ENCODE results near the gene WBP4.
A peak's percentile ranks its signal among the peaks of the same experiment; 100 is the strongest.
"Not testable (repeated sequence)": the region's sequence is repeated elsewhere in the genome, so short reads cannot be mapped to it uniquely, and the experiment has no call there.

The WBP4 gene

DNA sequence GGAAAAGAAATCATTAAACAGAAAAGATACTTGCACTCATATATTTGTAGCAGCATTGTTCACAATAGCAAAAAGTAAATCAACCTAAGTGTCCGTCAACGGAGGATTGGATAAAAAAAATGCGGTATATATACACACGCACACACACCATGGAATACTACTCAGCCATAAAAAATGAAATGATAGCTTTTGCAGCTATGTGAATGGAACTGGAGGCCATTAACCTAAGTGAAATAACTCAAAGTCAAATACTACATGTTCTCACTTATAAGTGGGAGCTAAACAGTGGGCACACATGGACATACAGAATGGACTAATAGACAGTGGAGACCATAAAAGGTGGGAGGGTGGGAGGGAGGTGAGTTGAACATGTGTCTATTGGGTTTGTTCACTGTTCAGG lies 18.4 kb downstream of the WBP4 start:
- Histone ChIP-seq H3K27ac (replicated peaks) (no peak overlapping the region), H3K4me3 (replicated peaks; ENCODE audit: insufficient read depth, low read length) (no peak overlapping the region), H3K27me3 (ENCODE audit: insufficient read depth, poor library complexity, severe bottlenecking) (no peaks in the 10 kb centered on the region)
- no peak for DNase-seq (ENCODE audit: low read depth in 1 of 2, low spot score in 1 of 2)
- TF ChIP-seq GABPA (IDR thresholded peaks at IDR 0.05; ENCODE audit: low read depth) (no peak), POLR2AphosphoS5 (IDR thresholded peaks at IDR 0.05; ENCODE audit: low read depth) (no peak), SPI1 (IDR thresholded peaks at IDR 0.05; ENCODE audit: borderline replicate concordance, low read depth) (no peak)
- TF ChIP-seq, protein P1, sequence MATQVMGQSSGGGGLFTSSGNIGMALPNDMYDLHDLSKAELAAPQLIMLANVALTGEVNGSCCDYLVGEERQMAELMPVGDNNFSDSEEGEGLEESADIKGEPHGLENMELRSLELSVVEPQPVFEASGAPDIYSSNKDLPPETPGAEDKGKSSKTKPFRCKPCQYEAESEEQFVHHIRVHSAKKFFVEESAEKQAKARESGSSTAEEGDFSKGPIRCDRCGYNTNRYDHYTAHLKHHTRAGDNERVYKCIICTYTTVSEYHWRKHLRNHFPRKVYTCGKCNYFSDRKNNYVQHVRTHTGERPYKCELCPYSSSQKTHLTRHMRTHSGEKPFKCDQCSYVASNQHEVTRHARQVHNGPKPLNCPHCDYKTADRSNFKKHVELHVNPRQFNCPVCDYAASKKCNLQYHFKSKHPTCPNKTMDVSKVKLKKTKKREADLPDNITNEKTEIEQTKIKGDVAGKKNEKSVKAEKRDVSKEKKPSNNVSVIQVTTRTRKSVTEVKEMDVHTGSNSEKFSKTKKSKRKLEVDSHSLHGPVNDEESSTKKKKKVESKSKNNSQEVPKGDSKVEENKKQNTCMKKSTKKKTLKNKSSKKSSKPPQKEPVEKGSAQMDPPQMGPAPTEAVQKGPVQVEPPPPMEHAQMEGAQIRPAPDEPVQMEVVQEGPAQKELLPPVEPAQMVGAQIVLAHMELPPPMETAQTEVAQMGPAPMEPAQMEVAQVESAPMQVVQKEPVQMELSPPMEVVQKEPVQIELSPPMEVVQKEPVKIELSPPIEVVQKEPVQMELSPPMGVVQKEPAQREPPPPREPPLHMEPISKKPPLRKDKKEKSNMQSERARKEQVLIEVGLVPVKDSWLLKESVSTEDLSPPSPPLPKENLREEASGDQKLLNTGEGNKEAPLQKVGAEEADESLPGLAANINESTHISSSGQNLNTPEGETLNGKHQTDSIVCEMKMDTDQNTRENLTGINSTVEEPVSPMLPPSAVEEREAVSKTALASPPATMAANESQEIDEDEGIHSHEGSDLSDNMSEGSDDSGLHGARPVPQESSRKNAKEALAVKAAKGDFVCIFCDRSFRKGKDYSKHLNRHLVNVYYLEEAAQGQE (IDR thresholded peaks at IDR 0.05; ENCODE audit: insufficient replicate concordance, low read depth), result no peak
- TF ChIP-seq, protein P2, sequence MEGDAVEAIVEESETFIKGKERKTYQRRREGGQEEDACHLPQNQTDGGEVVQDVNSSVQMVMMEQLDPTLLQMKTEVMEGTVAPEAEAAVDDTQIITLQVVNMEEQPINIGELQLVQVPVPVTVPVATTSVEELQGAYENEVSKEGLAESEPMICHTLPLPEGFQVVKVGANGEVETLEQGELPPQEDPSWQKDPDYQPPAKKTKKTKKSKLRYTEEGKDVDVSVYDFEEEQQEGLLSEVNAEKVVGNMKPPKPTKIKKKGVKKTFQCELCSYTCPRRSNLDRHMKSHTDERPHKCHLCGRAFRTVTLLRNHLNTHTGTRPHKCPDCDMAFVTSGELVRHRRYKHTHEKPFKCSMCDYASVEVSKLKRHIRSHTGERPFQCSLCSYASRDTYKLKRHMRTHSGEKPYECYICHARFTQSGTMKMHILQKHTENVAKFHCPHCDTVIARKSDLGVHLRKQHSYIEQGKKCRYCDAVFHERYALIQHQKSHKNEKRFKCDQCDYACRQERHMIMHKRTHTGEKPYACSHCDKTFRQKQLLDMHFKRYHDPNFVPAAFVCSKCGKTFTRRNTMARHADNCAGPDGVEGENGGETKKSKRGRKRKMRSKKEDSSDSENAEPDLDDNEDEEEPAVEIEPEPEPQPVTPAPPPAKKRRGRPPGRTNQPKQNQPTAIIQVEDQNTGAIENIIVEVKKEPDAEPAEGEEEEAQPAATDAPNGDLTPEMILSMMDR (IDR thresholded peaks at IDR 0.05; ENCODE audit: insufficient read depth, low read length), result no peak

DNA sequence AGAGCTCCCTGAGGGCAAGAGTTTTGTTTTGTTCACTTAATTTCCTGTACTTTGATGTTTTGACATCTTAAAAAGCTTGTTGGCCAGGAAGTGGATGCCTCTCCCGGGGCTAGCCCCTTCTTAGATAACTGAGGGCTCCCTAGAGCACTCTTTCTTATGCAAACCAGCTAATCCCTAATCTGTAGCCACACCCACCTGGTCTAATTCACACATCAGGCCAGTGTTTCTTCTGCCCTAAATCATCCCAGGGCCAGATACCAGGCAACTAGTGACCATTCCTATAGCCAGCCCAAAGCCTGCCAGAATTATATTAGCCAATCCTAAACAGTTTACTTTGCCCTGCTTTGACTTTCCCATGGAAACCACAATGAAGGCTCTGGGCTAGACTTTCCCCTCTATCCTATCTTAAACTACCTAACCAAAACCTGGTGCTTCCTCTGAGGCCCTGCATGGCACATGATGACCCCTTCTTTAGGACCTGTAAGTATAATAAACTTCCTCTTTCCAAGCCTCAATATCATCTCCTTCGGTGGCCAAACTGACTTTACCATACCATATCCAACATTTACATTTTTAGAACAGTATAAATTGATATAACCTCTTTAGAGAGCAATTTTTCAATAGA lies 24.8 kb downstream of the WBP4 start:
- Histone ChIP-seq H3K27ac (replicated peaks) (no peak overlapping the region), H3K27me3 (ENCODE audit: insufficient read depth, poor library complexity, severe bottlenecking) (no peaks in the 10 kb centered on the region), H3K4me3 (replicated peaks; ENCODE audit: insufficient read depth, low read length) (no peak overlapping the region)
- peak in 1 of 2 experiments; percentile 23 for DNase-seq (ENCODE audit: low read depth in 1 of 2, low spot score in 1 of 2)
- TF ChIP-seq, protein P1 (IDR thresholded peaks at IDR 0.05; ENCODE audit: insufficient replicate concordance, low read depth), result no peak
- TF ChIP-seq POLR2AphosphoS5 (IDR thresholded peaks at IDR 0.05; ENCODE audit: low read depth) (no peak), GABPA (IDR thresholded peaks at IDR 0.05; ENCODE audit: low read depth) (no peak), SPI1 (IDR thresholded peaks at IDR 0.05; ENCODE audit: borderline replicate concordance, low read depth) (no peak)
- TF ChIP-seq, protein P2 (IDR thresholded peaks at IDR 0.05; ENCODE audit: insufficient read depth, low read length), result no peak

DNA sequence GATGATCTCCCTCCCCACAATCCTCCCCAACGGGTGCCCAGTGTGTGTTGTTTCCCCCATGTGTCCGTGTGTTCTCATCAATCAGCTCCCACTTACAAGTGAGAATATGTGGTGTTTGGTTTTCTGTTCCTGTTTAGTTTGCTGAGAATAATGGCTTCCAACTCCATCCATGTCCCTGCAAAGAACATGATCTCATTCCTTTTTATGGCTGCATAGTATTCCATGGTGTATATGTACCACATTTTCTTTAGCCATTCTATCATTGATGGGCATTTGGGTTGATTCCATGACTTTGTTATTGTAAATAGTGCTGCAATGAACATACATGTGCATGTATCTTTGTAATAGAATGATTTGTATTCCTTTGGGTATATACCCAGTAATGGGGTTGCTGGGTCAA lies 34.4 kb downstream of the WBP4 start:
- DNase-seq (ENCODE audit: low read depth in 1 of 2, low spot score in 1 of 2); H3K27ac ChIP-seq (replicated peaks); H3K4me3 ChIP-seq (replicated peaks; ENCODE audit: insufficient read depth, low read length); H3K27me3 ChIP-seq (ENCODE audit: insufficient read depth, poor library complexity, severe bottlenecking): not testable (repeated sequence)

DNA sequence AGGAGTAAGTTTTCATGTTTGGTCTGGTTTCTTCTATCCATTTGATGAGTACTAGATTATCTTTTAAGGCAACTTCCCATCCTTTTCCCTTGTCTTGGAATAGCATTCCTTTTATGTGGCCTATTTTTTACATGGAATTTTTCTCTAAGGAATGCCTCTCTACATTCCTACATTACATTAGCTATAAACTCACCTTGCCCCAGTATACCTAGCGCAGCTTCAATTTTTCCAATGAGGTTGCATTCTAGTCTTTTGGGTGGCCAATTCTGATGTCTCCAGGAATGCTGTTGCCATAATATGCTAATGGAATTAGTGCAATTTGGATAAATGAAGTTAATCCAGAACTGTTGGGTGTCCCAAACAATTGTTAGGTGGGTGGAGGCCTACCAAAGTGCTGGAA lies 37.5 kb downstream of the WBP4 start:
- no peaks in the 10 kb centered on the region for H3K27me3 ChIP-seq (ENCODE audit: insufficient read depth, poor library complexity, severe bottlenecking)
- no peak overlapping the region for H3K27ac ChIP-seq (replicated peaks)
- H3K4me3 ChIP-seq (replicated peaks; ENCODE audit: insufficient read depth, low read length), result no peak overlapping the region
- no peak for DNase-seq (ENCODE audit: low read depth in 1 of 2, low spot score in 1 of 2)
- no peak for TF ChIP-seq GABPA (IDR thresholded peaks at IDR 0.05; ENCODE audit: low read depth)
- no peak for TF ChIP-seq SPI1 (IDR thresholded peaks at IDR 0.05; ENCODE audit: borderline replicate concordance, low read depth)
- TF ChIP-seq, protein P1 (IDR thresholded peaks at IDR 0.05; ENCODE audit: insufficient replicate concordance, low read depth), result no peak
- TF ChIP-seq, protein P2 (IDR thresholded peaks at IDR 0.05; ENCODE audit: insufficient read depth, low read length), result no peak
- no peak for TF ChIP-seq POLR2AphosphoS5 (IDR thresholded peaks at IDR 0.05; ENCODE audit: low read depth)
